GM21619 (cell line): ENCODE results near the gene KIF18A.
"Not testable (repeated sequence)": the region's sequence is repeated elsewhere in the genome, so short reads cannot be mapped to it uniquely, and the experiment has no call there.

ENCODE experiments used
- ATAC-seq: cut with Tn5 transposase; IDR thresholded peaks from one replicate; pipeline ENCODE4 v1.9.1; 2021; ENCODE audit not compliant: unreplicated experiment

Gene KIF18A

DNA sequence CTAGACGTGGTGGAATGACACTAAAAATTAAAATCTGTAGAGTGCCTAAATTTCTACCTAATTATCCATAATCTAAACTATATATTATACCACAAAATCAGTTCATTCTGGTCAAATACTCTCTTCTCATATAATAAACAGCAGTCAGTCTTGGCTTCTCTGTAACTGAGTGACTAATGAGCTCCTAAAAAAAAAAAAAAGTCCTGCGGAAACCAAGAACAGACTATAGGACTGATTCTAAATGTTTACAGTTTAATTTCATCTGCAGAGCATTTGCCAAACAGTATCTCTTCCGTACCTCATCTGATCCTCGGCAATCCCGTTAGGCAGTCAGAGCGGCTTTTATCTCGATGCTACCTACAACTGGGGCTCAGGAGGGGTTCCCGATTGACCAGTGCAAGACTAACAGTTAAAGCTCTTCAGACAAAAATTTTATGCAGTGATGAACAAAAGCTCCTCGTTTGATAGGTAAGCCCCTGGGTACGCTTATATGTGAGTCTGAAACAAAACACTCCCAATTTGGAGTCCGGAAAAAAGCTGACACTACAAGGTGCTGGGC is 686 bp downstream of the KIF18A start:
- no peak for ATAC-seq

DNA sequence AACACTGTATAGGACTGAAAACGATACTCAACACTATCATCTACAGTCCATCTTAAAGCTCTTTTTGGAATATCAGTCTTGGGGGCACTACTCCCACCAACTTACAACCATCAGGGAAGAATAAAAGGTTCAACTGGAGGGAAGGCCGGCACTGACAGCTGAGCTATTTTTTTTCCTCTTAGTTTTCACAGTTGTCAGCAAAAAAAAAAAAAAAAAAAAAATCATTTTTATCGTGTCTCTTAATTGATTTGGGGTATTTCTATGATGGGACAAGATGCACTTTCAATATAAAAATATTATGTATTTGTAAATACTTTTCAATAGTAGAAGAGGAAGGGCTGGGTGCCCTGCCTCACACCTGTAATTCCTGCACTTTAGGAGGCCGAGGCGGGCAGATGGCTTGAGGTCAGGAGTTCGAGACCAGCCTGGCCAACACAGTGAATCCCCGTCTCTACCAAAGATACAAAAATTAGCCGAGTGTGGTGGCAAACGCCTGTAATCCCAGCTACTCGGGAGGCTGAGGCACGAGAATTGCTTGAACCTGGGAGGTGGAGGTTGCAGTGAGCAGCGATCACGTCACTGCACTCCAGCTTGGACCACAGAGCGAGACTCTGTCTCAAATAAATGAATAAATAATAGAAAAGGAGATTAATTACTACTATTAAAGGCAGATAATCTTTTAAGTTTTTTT is 1.5 kb downstream of the KIF18A start:
- no peak for ATAC-seq

DNA sequence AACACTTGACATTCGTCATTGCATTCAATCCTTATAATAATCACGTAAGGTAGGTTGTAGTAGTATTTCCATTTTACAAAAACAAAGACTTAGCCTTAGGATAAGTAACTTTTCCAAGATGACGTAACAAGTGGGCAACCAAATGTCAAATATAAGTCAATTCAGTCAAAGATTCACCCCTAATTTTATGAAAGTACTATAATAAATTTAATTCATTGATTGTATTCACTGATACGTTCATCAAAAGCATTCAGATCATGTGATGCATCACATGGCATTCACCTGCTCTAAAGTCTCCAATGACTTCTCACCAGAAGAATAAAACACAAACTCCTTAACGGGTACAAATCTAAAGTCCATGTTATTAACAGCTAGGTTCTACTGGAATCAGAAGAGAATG is 2.1 kb downstream of the KIF18A start:
- ATAC-seq: no peak

DNA sequence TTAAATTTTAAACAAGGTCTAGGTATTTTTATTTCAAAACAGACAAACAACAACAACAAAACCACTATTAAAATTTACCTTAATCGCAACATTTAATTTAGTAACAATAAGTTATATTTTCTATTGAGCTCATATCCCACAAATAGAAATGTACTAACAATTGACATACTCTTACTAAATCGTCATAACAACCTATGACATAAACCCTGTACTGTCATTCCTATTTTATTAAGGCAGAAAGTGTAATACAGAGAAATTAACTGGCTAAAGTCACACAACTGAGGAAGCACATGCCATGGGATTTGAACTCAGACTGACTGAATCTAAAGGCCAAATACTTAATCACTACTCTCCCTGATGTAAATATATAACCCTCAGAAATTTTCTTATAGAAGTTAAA is 3.0 kb downstream of the KIF18A start:
- no peak for ATAC-seq

DNA sequence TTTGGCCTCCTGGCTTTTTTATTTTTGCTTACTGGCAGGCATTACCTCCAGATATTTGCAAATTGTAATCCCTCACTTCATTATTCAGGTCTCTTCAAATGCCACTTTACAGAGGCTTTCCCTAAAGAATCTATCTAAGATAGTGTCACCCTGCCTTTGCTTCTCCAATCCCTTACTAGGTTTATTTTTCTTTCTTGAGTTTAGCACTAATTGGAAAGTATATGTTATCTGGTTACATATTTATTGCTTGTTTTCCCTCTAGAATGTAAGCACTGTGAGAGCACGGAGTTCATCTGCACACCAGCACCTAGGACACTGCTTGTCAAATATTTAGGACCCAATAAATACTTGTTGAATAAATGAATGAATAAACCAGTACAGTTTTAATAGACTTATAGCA is 3.5 kb downstream of the KIF18A start:
- no peak for ATAC-seq

DNA sequence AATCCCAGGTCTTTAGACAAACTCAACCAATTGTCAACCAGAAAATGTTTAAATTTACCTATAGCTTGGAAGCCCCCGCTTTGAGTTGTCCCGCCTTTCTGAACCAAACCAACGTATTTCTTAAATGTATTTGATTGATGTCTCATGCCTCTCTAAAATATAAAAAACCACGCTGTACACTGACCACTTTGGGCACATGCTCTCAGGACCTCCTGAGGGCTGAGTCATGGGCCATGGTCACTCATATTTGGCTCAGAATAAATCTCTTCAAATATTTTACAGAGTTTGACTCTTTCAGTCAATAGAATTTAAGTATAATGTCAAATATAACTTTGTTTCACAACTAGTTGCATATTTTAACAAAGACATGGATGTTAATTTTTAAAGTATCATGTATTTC is 5.7 kb downstream of the KIF18A start:
- not testable (repeated sequence) for ATAC-seq

DNA sequence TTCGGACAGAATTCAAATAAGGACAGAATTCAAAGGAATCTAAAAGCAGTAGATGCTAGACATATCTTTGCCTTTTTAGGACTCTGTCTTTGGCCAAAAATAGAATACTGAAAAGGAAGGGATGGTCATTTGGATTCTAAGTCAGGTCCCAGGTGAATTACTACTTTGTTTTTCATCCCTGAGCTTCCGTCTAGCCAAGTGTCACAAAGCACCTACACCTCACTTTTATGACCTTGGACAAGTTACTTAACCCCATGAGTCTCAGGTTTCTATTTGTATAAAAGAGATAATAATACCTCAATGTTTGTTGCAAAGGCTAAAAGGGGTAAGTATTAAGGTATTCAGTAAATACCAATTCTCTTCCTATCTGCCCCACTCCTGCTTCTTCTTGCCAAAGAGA is 7.3 kb downstream of the KIF18A start:
- ATAC-seq: no peak

DNA sequence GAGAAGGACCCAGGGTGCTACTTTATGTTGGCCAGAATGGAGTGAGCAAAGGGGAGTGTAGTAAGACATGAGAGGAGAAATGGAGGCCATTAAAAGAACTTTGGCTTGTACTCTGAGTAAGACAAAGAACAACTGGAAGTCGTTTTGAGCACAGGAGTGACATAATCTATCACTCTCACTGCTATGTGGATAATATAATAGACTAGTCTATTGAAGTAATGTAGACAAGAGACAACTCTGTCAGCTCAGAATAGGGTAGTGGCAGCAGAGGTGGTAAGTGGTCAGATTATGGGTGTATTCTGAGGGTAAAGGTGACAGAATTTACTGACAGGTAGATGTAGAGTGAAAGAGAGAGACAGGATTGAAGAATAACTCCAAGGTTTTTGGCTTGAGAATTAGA is 8.2 kb downstream of the KIF18A start:
- ATAC-seq: no peak

DNA sequence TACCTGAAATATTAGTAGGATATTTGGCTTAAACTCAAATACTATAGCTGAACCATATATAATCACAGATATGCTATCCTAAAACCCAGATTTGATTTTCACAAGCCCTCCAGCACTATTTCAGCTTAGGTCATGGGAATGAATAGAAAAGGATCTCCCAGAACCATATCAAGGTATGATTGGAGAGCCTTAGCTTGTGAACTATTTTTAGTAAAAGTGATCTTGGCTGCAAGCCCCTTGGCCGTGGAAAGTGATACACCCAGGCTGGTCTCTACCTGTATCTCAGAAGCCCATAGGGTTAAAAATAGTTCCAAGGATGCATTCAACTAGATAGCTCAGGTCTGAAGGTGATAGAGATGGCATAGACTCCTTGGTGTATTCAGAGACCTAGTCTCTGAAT is 9.7 kb downstream of the KIF18A start:
- no peak for ATAC-seq

DNA sequence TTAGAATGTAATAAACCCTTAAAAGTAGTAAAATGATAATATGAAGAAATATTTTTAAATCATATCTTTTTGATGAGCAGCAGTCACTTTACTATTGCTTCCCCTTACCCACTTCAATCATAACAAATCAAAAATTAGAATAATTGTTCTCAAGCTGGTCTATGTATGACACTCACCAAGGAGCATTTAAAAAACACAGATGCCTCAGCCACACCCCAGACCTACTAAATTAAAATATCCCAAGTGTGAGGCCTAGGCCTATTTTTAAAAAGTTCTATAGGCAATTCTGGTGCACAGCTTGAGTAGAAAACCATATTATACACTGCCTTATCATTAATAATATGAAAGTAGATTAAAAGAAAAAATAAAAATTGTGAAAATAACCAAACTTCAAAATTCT is 15.2 kb downstream of the KIF18A start:
- no peak for ATAC-seq

DNA sequence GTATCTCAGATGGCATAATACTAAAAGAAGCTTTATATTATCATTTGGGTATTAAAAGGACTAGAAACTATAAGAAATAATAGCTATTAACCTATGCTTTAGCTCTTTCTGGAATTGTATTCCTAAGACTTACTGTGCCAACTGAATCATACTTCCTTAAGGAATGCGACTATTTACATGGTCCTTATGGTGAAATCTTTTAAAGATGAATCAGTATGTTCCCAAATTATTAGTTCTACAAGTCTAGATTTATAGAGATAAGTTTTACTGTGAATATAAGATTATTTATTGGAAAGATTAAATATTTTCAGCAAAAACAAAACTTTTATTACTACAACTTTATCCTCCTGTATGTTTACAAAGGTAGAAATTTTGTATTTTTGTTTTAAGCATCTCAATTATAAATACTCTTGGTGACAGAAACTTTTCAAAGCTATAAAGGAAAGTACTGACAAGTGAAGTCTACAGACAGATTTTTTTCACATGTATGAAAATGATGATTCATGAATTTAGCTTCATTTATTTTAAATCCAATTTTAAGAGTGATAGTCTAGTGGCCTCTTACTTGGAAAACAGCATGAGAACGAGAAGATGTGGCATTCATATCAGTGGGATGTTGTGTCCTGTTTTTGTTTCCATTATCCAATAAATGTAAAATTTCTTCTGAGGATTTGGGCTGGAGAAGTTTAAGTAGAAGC is 17.8 kb downstream of the KIF18A start:
- ATAC-seq: no peak

DNA sequence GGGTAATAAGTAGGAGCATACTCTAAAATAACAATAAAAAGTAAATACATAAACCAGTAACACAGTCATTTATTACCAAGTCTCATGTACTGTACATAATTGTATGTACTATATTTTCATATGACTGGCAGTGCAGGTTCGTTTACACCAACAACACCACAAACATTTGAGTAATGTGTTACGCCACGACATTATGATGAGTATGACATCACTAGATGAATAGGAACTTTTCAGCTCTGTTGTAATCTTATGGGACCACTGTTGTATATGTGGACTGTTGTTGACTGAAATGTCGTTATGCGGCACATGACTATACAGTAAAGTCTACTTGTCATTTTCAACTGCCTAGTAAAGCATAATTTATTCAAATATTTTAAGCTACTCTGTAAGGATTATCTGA is 18.6 kb downstream of the KIF18A start:
- ATAC-seq: no peak

DNA sequence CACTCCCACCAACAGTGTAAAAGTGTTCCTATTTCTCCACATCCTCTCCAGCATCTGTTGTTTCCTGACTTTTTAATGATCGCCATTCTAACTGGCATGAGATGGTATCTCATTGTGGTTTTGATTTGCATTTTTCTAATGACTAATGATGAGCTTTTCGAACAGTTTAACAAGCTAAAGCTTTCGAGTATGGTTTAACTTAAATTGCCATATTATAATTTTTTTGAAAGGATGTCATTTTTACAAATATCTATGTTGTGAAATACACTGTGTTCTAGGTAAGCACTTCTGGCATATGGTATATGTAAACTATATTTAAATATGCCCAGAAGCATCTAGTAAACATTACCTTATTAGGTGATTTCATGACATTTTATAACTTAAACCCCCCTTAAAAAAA is 20.3 kb downstream of the KIF18A start:
- not testable (repeated sequence) for ATAC-seq

DNA sequence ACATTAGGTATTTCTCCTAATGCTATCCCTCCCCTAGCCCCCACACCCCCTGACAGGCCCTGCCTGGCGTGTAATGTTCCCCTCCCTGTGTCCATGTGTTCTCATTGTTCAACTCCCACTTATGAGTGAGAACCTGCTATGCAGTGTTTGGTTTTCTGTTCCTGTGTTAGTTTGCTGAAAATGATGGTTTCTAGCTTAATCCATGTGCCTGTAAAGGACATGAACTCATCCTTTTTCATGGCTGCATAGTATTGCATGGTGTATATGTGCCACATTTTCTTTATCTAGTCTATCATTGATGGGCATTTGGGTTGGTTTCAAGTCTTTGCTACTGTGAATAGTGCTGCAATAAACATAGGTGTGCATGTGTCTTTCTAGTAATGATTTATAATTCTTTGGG is 20.8 kb downstream of the KIF18A start:
- ATAC-seq: not testable (repeated sequence)

DNA sequence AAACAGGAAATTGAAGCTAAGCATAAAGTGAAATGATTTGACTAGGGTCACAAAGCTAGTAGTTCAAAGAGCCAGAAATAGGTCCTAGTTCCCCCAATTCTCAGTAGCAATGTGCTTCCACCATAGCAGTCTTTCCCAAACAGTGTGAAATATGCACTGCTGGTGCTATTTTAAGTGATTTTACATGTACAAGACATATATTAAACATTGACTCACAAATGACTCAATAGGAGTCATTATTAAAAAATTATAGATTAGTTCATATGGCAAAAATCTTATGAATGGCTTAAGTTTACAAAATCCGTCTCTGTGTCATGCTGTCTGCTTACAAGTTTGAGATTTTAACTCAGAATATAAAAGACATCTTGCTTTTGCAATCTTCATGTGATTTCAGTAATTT is 21.4 kb downstream of the KIF18A start:
- ATAC-seq: no peak

DNA sequence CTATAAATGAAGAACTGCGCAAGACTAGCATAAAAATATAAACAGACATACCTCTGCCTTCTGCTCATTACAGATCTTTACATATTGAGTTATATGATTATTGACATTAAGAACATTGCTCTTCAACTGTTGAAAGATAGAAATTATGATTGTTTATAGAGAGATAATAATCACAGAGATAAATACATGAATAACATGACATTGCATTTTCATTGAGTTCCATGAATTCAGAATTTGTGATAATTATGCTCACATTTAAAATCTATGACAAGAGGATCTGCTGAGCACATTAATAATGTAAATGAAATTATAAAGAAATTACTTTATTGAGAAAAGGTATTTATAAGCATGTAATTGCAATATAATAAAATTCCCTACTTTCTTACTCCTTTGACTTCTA is 24.8 kb downstream of the KIF18A start:
- no peak for ATAC-seq

DNA sequence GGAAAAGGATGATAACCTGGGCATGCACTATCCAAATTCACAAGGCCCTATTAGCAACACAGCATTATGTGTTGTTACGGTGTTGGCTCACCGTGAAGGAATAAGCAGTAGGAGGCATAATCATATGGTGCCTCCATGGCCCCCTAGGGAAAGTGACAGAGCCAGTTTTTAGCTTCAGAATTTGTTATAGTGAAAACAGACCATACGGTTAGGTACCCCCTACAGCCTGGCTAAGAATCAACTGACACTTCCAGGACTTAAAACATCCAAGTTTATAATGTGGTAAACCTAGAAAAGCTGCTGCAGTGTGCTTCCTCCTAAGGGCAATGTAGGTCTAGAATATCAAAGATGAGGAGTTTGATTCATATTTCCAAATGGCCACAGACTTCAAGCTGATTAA is 30.4 kb downstream of the KIF18A start:
- no peak for ATAC-seq

DNA sequence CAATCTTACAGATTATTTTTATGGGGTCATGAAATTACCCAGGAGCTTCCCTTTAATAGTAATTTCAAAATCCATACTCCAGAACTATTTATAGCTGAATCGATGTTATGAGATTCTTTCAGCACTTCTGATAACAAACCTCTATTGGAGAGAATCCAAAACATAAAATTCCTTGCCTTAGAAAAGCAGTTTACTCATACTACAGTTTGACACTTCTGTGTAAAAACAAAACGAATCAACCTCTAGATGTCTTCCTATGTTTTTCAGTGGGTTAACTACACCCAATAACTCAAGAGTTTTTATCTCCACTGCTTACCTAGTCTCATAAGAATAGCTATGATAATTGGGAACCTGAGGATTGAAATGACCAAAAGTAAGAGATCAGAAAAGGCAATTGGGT is 35.6 kb downstream of the KIF18A start:
- no peak for ATAC-seq

DNA sequence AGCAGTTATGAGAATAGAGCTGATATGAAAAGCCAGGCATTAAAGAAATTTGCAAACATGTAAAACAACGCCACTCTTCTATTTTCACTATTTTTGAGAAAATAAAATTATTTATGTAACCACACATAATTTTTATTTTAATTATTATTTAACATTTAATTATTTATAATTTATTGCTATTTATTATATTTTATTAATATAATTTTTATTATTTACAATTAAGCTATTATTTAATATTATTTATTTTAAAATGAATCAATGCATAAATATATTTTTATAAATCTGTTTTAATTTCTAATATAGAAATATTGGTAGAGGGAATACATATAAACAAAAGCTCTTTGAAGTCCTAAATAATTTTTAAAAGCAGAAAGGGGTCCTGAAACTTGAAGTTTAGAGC is 36.7 kb downstream of the KIF18A start:
- ATAC-seq: no peak

DNA sequence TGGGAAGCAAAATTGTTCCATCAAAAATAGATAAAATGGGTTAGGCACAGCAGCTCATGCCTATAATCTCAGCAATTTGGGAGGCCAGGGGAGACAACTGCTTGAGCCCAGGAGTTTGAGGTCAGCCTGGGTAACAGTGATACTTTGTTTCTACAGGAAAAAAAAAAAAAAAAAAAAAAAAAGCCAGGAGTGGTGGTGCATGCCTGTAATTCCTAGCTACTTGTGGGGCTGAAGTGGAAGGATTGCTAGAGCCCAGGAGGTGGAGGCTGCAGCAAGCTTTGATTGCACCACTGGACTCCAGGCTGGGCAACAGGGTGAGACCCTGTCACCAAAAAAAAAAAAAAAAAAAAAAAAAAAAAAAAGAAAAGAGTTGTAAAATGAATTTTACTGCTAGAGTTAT is 49.6 kb downstream of the KIF18A start:
- ATAC-seq: no peak

DNA sequence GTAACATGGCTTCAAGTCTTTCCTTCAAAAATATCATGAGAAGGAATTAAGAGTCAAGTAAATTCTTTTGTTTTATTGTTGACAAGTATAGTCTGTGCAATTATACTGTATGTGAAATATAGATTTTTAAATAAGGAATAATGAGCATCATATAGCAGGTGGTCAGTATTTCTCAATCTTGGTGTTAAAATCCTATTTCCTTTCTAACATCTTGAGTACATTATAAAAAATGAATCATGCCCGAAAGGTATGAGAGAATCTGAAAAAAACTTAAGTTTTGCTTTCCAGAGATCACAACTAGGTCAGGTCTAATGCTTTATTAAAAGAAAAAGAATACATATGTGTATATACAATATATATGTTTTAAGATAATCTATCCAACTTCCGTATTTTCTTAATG is 53.1 kb downstream of the KIF18A start:
- no peak for ATAC-seq

DNA sequence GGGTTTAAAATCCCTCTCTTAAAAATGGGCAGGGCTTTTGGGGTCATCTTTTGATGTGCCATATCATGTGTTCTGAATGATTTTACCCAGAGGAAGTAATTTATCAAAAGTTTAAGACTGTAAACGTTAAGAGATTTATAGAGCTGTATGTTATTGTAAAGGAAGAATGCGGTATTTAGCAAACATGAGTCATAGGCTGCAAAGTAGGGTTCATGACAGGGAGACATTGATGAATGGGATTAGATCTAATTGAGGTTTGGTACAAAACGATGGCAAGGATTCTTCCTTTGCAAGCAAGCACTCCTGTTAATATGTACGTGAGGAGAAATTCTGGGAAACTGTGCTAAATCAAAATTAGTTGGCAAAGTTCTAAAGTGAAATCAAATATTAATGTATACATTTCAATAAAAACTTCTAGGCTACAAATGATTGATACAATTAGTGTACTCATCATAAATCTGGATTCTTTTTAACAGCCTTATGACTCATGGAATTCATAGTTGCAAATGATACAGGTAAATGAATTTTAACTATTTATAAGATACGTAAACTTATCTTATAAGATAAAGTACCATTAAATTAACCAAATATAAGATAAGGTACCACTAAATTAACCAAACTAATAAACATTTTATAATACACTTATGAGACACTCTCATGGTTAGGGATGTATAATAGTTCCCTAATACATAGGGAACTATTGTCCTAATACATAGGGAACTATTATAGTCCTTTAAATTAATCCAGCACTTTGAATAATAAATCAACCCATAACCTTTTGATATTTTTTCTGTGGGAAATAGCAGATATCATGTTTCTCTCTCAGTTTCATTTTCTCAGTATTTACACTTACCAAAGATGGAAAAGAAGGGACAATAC is 58.4 kb downstream of the KIF18A start:
- no peak for ATAC-seq
